ENCODE measurements around the gene RHOF.

The RHOF gene

DNA sequence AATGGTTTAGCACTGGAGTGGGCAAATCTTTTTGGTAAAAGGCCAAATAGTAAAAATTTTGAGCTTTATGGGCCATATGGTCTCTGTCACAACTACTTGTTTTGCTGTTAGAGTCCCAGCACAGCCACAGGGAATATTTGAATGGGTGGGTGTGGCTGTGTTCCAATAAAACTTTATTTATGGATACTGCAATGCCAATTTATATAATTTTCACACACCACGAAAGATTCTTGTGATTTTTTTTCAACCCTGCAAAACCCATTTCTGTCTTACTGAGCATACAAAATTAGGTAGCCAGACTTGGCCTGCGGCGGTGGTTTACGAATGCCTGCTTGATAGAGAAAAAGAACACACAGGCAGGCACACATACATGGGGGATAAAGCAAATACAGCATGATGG lies 52.6 kb downstream of the RHOF start:
- no peak for DNase-seq

- DNase-seq, result no peak
Measured at GRCh38 chr12:121738340-121738858, 55.1 kb downstream of the RHOF start.

- DNase-seq, result no peak
Measured at GRCh38 chr12:121733849-121734248, 59.6 kb downstream of the RHOF start.

DNA sequence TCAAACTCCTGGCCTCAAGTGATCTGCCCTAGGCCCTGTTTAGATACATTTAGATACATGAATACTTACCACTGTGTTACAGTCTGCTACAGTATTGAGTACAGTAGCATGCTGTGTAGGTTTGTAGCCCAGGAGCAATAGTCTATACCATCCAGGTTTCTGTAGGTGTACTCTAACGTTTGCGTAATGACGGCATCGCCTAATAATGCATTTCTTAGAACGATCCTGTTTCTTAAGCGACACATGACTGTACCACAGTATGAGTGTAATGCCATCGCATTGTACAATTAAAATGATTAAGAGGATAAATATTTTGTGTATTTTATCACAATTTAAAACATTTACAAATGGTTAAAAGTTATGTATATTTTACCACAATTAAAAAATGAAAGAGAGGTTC lies 62.0 kb downstream of the RHOF start:
- DNase-seq, result no peak

DNA sequence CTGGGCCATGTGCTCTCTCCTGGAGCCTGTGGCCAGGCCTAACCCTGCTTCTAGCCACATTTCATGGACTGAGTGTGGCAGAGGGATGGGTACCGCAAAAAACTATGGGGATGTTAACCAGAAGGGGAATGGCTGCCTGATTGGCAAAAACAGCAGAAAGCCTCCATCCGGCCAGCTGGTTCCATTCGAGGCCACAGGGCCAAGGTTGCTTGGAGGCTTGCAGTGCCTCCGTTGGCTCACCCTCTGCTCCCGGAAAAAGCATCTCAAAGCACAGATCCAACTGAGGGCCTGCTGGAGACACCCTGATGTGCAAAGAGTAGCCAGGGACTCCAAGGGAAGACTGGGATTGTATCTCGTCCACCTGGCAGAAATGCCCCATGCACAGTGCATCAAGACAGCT lies 64.5 kb downstream of the RHOF start:
- DNase-seq, result no peak

Measured in CD4-positive, alpha-beta T cell treated with Interleukin-21 for 1 hour (primary cell).